Measurements from ENCODE around the gene TNNT2.

The TNNT2 gene

GRCh38 chr1:201350884-201351283, 26.6 kb downstream of the TNNT2 start:
- TF ChIP-seq CTCF (conservative IDR thresholded peaks at IDR 0.05; ENCODE audit: low read depth, low read length), result no peak
- Histone ChIP-seq H3K27ac (no peak overlapping the region), H3K79me2 (ENCODE audit: insufficient read depth, low read depth) (no peaks in the 10 kb centered on the region), H3K36me3 (ENCODE audit: insufficient read depth) (no peaks in the 10 kb centered on the region), H2AFZ (ENCODE audit: low read depth) (no peak overlapping the region), H4K20me1 (ENCODE audit: insufficient read depth) (no peaks in the 10 kb centered on the region), H3K4me2 (no peak overlapping the region), H3K4me1 (ENCODE audit: low read depth, poor library complexity, severe bottlenecking) (peaks cover 6% of the 10 kb centered on the region), H3K4me3 (IDR thresholded peaks at IDR 0.05; ENCODE audit: insufficient read depth, low read depth, low read length) (no peak overlapping the region), H3K27me3 (ENCODE audit: insufficient read depth, low read depth) (peaks cover 3% of the 10 kb centered on the region; the same call in 1 of the 2 replicates), H3K9ac (no peak overlapping the region)

GRCh38 chr1:201350361-201350725, 27.1 kb downstream of the TNNT2 start:
- H2AFZ ChIP-seq (ENCODE audit: low read depth), result no peak overlapping the region
- no peak overlapping the region for H3K27ac ChIP-seq
- no peaks in the 10 kb centered on the region for H3K79me2 ChIP-seq (ENCODE audit: insufficient read depth, low read depth)
- H3K27me3 ChIP-seq (ENCODE audit: insufficient read depth, low read depth), result no peaks in the 10 kb centered on the region; the same call in 1 of the 2 replicates
- no peak for TF ChIP-seq CTCF (conservative IDR thresholded peaks at IDR 0.05; ENCODE audit: low read depth, low read length)
- no peak overlapping the region for H3K4me3 ChIP-seq (IDR thresholded peaks at IDR 0.05; ENCODE audit: insufficient read depth, low read depth, low read length)
- H3K9ac ChIP-seq, result no peak overlapping the region
- H3K4me2 ChIP-seq, result no peak overlapping the region
- no peaks in the 10 kb centered on the region for H3K36me3 ChIP-seq (ENCODE audit: insufficient read depth)
- H3K4me1 ChIP-seq (ENCODE audit: low read depth, poor library complexity, severe bottlenecking), result peaks cover 6% of the 10 kb centered on the region
- H4K20me1 ChIP-seq (ENCODE audit: insufficient read depth), result no peaks in the 10 kb centered on the region

- no peak overlapping the region for H3K4me2 ChIP-seq
- no peak for TF ChIP-seq CTCF (conservative IDR thresholded peaks at IDR 0.05; ENCODE audit: low read depth, low read length)
- H3K9ac ChIP-seq, result no peak overlapping the region
- no peak overlapping the region for H3K27ac ChIP-seq
- no peak overlapping the region for H3K4me3 ChIP-seq (IDR thresholded peaks at IDR 0.05; ENCODE audit: insufficient read depth, low read depth, low read length)
- peaks cover 6% of the 10 kb centered on the region for H3K4me1 ChIP-seq (ENCODE audit: low read depth, poor library complexity, severe bottlenecking)
- H3K36me3 ChIP-seq (ENCODE audit: insufficient read depth), result no peaks in the 10 kb centered on the region
- H4K20me1 ChIP-seq (ENCODE audit: insufficient read depth), result no peaks in the 10 kb centered on the region
- H2AFZ ChIP-seq (ENCODE audit: low read depth), result no peak overlapping the region
- no peaks in the 10 kb centered on the region for H3K79me2 ChIP-seq (ENCODE audit: insufficient read depth, low read depth)
- no peaks in the 10 kb centered on the region; the same call in 1 of the 2 replicates for H3K27me3 ChIP-seq (ENCODE audit: insufficient read depth, low read depth)
Observed at GRCh38 chr1:201349092-201349491, 28.4 kb downstream of the TNNT2 start.

- Histone ChIP-seq H3K9ac (no peak overlapping the region), H3K4me1 (ENCODE audit: low read depth, poor library complexity, severe bottlenecking) (peaks cover 6% of the 10 kb centered on the region), H2AFZ (ENCODE audit: low read depth) (no peak overlapping the region), H3K4me2 (no peak overlapping the region), H4K20me1 (ENCODE audit: insufficient read depth) (no peaks in the 10 kb centered on the region), H3K36me3 (ENCODE audit: insufficient read depth) (no peaks in the 10 kb centered on the region), H3K79me2 (ENCODE audit: insufficient read depth, low read depth) (no peaks in the 10 kb centered on the region), H3K27ac (no peak overlapping the region), H3K27me3 (ENCODE audit: insufficient read depth, low read depth) (no peaks in the 10 kb centered on the region; the same call in 1 of the 2 replicates), H3K4me3 (IDR thresholded peaks at IDR 0.05; ENCODE audit: insufficient read depth, low read depth, low read length) (no peak overlapping the region)
- peak; percentile 82 for TF ChIP-seq CTCF (conservative IDR thresholded peaks at IDR 0.05; ENCODE audit: low read depth, low read length)
Observed at GRCh38 chr1:201348211-201348566, 29.3 kb downstream of the TNNT2 start.
